ENCODE data around the gene PLPP4. TPM values are rescaled to one million over a fixed set of nuclear protein-coding genes. Genes with fewer than 3 reads are reported as not detected.

Gene PLPP4
- total and polyA plus RNA-seq, 2 experiments from 2014 or later, result 30.0 to 34.4 TPM

GRCh38 chr10:120573355-120573754, 116.3 kb downstream of the PLPP4 start:
- H3K27ac ChIP-seq, result no peak overlapping the region
- H3K36me3 ChIP-seq (ENCODE audit: low read depth), result no peaks in the 10 kb centered on the region
- H3K4me3 ChIP-seq, result no peak overlapping the region
- no peaks in the 10 kb centered on the region for H3F3A ChIP-seq (ENCODE audit: insufficient read depth)
- in situ Hi-C loops (cut with MboI), result no loop called here
- H3K4me2 ChIP-seq (ENCODE audit: unreplicated experiment), result no peak overlapping the region
- no peaks in the 10 kb centered on the region for H3K27me3 ChIP-seq (replicated peaks; ENCODE audit: insufficient read depth)
- no peak for DNase-seq
- no peaks in the 10 kb centered on the region for H3K9me2 ChIP-seq (ENCODE audit: insufficient read depth)
- H3K9ac ChIP-seq, result no peak overlapping the region
- H3K4me1 ChIP-seq (ENCODE audit: insufficient read depth), result no peaks in the 10 kb centered on the region
- TF ChIP-seq EZH2 (IDR thresholded peaks at IDR 0.05; ENCODE audit: insufficient read depth, poor library complexity, severe bottlenecking), result no peak
- no peak for TF ChIP-seq EZH2phosphoT487 (IDR thresholded peaks at IDR 0.05; ENCODE audit: insufficient read depth, low read depth)
- no peaks in the 10 kb centered on the region for H3K9me3 ChIP-seq (ENCODE audit: low read depth)
- H3K79me2 ChIP-seq (ENCODE audit: insufficient read depth), result no peaks in the 10 kb centered on the region
- WGBS, 2 experiments (ENCODE audit: low coverage in 1 of 2, low lambda C conversion rate in 2 of 2, missing lambda C conversion rate in 2 of 2), result 82 to 93% methylated on average over 2 of the region's 2 CpGs
- H2AFZ ChIP-seq, result no peak overlapping the region
- no peaks in the 10 kb centered on the region for H4K20me1 ChIP-seq (ENCODE audit: insufficient read depth)

GRCh38 chr10:120574981-120575380, 118.0 kb downstream of the PLPP4 start:
- TF ChIP-seq EZH2 (IDR thresholded peaks at IDR 0.05; ENCODE audit: insufficient read depth, poor library complexity, severe bottlenecking) (no peak), EZH2phosphoT487 (IDR thresholded peaks at IDR 0.05; ENCODE audit: insufficient read depth, low read depth) (no peak)
- in situ Hi-C loops (cut with MboI), result no loop called here
- Histone ChIP-seq H2AFZ (no peak overlapping the region), H3F3A (ENCODE audit: insufficient read depth) (no peaks in the 10 kb centered on the region), H3K9ac (no peak overlapping the region), H3K36me3 (ENCODE audit: low read depth) (no peaks in the 10 kb centered on the region), H3K4me2 (ENCODE audit: unreplicated experiment) (no peak overlapping the region), H3K79me2 (ENCODE audit: insufficient read depth) (no peaks in the 10 kb centered on the region), H3K27me3 (replicated peaks; ENCODE audit: insufficient read depth) (no peaks in the 10 kb centered on the region), H3K27ac (no peak overlapping the region), H4K20me1 (ENCODE audit: insufficient read depth) (no peaks in the 10 kb centered on the region), H3K4me1 (ENCODE audit: insufficient read depth) (no peaks in the 10 kb centered on the region), H3K9me3 (ENCODE audit: low read depth) (no peaks in the 10 kb centered on the region), H3K4me3 (no peak overlapping the region), H3K9me2 (ENCODE audit: insufficient read depth) (no peaks in the 10 kb centered on the region)
- DNase-seq, result no peak
- 77 to 81% methylated on average over 13 of the region's 13 CpGs for WGBS, 2 experiments (ENCODE audit: low coverage in 1 of 2, low lambda C conversion rate in 2 of 2, missing lambda C conversion rate in 2 of 2)

- Histone ChIP-seq H3K9ac (no peak overlapping the region), H3K9me2 (ENCODE audit: insufficient read depth) (no peaks in the 10 kb centered on the region), H4K20me1 (ENCODE audit: insufficient read depth) (no peaks in the 10 kb centered on the region), H3K27me3 (replicated peaks; ENCODE audit: insufficient read depth) (no peaks in the 10 kb centered on the region), H3K27ac (no peak overlapping the region), H3K4me2 (ENCODE audit: unreplicated experiment) (no peak overlapping the region), H3K4me3 (no peak overlapping the region), H3K79me2 (ENCODE audit: insufficient read depth) (no peaks in the 10 kb centered on the region), H3K9me3 (ENCODE audit: low read depth) (no peaks in the 10 kb centered on the region), H2AFZ (no peak overlapping the region), H3K36me3 (ENCODE audit: low read depth) (no peaks in the 10 kb centered on the region), H3K4me1 (ENCODE audit: insufficient read depth) (no peaks in the 10 kb centered on the region), H3F3A (ENCODE audit: insufficient read depth) (no peaks in the 10 kb centered on the region)
- 73 to 78% methylated on average over 3 of the region's 3 CpGs for WGBS, 2 experiments (ENCODE audit: low coverage in 1 of 2, low lambda C conversion rate in 2 of 2, missing lambda C conversion rate in 2 of 2)
- no peak for DNase-seq
- in situ Hi-C loops (cut with MboI), result no loop called here
- TF ChIP-seq EZH2 (IDR thresholded peaks at IDR 0.05; ENCODE audit: insufficient read depth, poor library complexity, severe bottlenecking) (no peak), EZH2phosphoT487 (IDR thresholded peaks at IDR 0.05; ENCODE audit: insufficient read depth, low read depth) (no peak)
Measured at GRCh38 chr10:120575411-120575810, 118.4 kb downstream of the PLPP4 start.

GRCh38 chr10:120578134-120578533, 121.1 kb downstream of the PLPP4 start:
- no peaks in the 10 kb centered on the region for H3K9me2 ChIP-seq (ENCODE audit: insufficient read depth)
- no peak overlapping the region for H3K27ac ChIP-seq
- no peaks in the 10 kb centered on the region for H3K9me3 ChIP-seq (ENCODE audit: low read depth)
- no peaks in the 10 kb centered on the region for H3K79me2 ChIP-seq (ENCODE audit: insufficient read depth)
- in situ Hi-C loops (cut with MboI), result no loop called here
- H2AFZ ChIP-seq, result no peak overlapping the region
- no peaks in the 10 kb centered on the region for H3K36me3 ChIP-seq (ENCODE audit: low read depth)
- H3K4me2 ChIP-seq (ENCODE audit: unreplicated experiment), result no peak overlapping the region
- 84 to 98% methylated on average over 2 of the region's 2 CpGs for WGBS, 2 experiments (ENCODE audit: low coverage in 1 of 2, low lambda C conversion rate in 2 of 2, missing lambda C conversion rate in 2 of 2)
- no peak overlapping the region for H3K4me3 ChIP-seq
- H3F3A ChIP-seq (ENCODE audit: insufficient read depth), result no peaks in the 10 kb centered on the region
- DNase-seq, result no peak
- H3K4me1 ChIP-seq (ENCODE audit: insufficient read depth), result no peaks in the 10 kb centered on the region
- H3K9ac ChIP-seq, result no peak overlapping the region
- TF ChIP-seq EZH2phosphoT487 (IDR thresholded peaks at IDR 0.05; ENCODE audit: insufficient read depth, low read depth), result no peak
- TF ChIP-seq EZH2 (IDR thresholded peaks at IDR 0.05; ENCODE audit: insufficient read depth, poor library complexity, severe bottlenecking), result no peak
- no peaks in the 10 kb centered on the region for H4K20me1 ChIP-seq (ENCODE audit: insufficient read depth)
- H3K27me3 ChIP-seq (replicated peaks; ENCODE audit: insufficient read depth), result no peaks in the 10 kb centered on the region

GRCh38 chr10:120578890-120579289, 121.9 kb downstream of the PLPP4 start:
- H3K27me3 ChIP-seq (replicated peaks; ENCODE audit: insufficient read depth), result no peaks in the 10 kb centered on the region
- H3F3A ChIP-seq (ENCODE audit: insufficient read depth), result no peaks in the 10 kb centered on the region
- no peak overlapping the region for H3K4me2 ChIP-seq (ENCODE audit: unreplicated experiment)
- H3K36me3 ChIP-seq (ENCODE audit: low read depth), result no peaks in the 10 kb centered on the region
- no peaks in the 10 kb centered on the region for H4K20me1 ChIP-seq (ENCODE audit: insufficient read depth)
- H3K9me2 ChIP-seq (ENCODE audit: insufficient read depth), result no peaks in the 10 kb centered on the region
- no peak overlapping the region for H2AFZ ChIP-seq
- H3K4me3 ChIP-seq, result no peak overlapping the region
- no peaks in the 10 kb centered on the region for H3K4me1 ChIP-seq (ENCODE audit: insufficient read depth)
- H3K9me3 ChIP-seq (ENCODE audit: low read depth), result no peaks in the 10 kb centered on the region
- no peak overlapping the region for H3K9ac ChIP-seq
- 71 to 73% methylated on average over 4 of the region's 4 CpGs for WGBS, 2 experiments (ENCODE audit: low coverage in 1 of 2, low lambda C conversion rate in 2 of 2, missing lambda C conversion rate in 2 of 2)
- no peak overlapping the region for H3K27ac ChIP-seq
- TF ChIP-seq EZH2 (IDR thresholded peaks at IDR 0.05; ENCODE audit: insufficient read depth, poor library complexity, severe bottlenecking), result no peak
- no peak for TF ChIP-seq EZH2phosphoT487 (IDR thresholded peaks at IDR 0.05; ENCODE audit: insufficient read depth, low read depth)
- no peak for DNase-seq
- in situ Hi-C loops (cut with MboI), result no loop called here
- no peaks in the 10 kb centered on the region for H3K79me2 ChIP-seq (ENCODE audit: insufficient read depth)

All from GM23248 (cell line).